ENCODE data around the gene TBX4. TPM values are rescaled to one million over a fixed set of nuclear protein-coding genes. Genes with fewer than 3 reads are reported as not detected.

The TBX4 gene
- total RNA-seq, 1 experiment from 2014 or later, result not detected

DNA sequence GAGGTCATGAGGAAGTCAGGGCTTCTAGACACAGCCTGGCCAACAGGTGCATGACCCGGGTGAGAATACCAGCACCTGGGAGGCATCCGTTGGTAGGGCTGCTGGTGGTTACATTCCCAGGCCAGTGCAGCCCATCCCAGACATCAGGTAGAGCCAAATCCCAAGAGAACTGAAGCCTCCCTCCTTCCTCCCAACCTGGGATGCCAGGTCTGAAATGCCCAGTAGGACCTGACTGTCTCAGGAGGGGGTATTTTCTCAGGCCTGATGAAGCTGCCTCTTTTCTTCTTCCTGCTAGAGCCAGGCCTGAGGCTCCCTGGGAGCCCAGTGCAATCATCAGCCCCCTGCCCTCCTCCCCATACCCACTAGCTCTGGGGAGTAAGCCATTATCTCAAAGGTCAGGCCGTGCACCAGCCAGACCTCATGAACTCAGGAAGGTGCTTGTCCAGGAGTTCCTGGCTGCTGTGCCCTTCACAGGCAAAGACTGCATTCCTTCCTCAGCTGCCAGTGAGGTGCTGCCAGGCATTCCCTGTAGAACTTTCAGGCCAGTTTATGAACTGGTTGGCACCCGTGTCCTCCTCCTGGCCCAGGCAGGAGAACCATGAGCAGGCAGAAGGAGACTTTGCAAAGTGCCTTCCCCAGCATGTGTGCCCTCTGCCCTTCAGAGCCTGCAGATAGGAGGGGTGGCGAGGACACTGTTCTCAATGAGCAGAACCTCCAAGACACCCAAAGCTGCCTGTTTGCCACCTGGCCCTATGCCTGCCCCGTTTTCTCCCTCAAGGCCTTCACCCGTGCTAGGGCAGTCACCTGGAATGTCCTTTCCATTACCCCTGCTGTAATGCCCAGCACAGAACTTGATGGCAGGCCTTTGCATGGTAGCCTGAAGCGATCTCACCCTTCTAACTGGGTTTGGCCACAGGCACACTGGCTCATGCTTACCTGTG, 45.0 kb upstream of the TBX4 start:
- H3K4me2 ChIP-seq (ENCODE audit: low read length), result no peak overlapping the region
- ChIA-PET CTCF (no interaction called here), POLR2A (ENCODE audit: unreplicated experiment) (no interaction called here)
- intact Hi-C loops (cut with micrococcal nuclease), result no loop called here
- H3F3A ChIP-seq (ENCODE audit: low read length, unreplicated experiment), result no peaks in the 10 kb centered on the region
- H3K9ac ChIP-seq (ENCODE audit: low read length), result no peak overlapping the region
- no peak for DNase-seq
- H3K27ac ChIP-seq (ENCODE audit: low read length), result no peak overlapping the region
- BruUV-seq (replicated peaks), result no TSS peak
- no peaks in the 10 kb centered on the region for H3K9me2 ChIP-seq (replicated peaks; ENCODE audit: low read length)
- no peaks in the 10 kb centered on the region for H3K9me3 ChIP-seq (ENCODE audit: low read length)
- ATAC-seq, result no peak
- no peak for TF ChIP-seq EZH2 (IDR thresholded peaks at IDR 0.05; ENCODE audit: low read length, unreplicated experiment)
- TF ChIP-seq, protein P1, sequence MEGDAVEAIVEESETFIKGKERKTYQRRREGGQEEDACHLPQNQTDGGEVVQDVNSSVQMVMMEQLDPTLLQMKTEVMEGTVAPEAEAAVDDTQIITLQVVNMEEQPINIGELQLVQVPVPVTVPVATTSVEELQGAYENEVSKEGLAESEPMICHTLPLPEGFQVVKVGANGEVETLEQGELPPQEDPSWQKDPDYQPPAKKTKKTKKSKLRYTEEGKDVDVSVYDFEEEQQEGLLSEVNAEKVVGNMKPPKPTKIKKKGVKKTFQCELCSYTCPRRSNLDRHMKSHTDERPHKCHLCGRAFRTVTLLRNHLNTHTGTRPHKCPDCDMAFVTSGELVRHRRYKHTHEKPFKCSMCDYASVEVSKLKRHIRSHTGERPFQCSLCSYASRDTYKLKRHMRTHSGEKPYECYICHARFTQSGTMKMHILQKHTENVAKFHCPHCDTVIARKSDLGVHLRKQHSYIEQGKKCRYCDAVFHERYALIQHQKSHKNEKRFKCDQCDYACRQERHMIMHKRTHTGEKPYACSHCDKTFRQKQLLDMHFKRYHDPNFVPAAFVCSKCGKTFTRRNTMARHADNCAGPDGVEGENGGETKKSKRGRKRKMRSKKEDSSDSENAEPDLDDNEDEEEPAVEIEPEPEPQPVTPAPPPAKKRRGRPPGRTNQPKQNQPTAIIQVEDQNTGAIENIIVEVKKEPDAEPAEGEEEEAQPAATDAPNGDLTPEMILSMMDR (conservative IDR thresholded peaks at IDR 0.05; ENCODE audit: low read depth, low read length), result no peak
- TF ChIP-seq EZH2phosphoT487 (IDR thresholded peaks at IDR 0.05; ENCODE audit: borderline replicate concordance, low read length), result no peak
- peaks cover 9% of the 10 kb centered on the region; the same call in 1 of the 2 replicates for H3K4me1 ChIP-seq (ENCODE audit: insufficient read depth, low read length)
- H2AFZ ChIP-seq (ENCODE audit: low read length), result no peak overlapping the region
- H3K4me3 ChIP-seq (ENCODE audit: low read length), result no peak overlapping the region
- H3K27me3 ChIP-seq (ENCODE audit: low read length), result no peaks in the 10 kb centered on the region
- H4K20me1 ChIP-seq (ENCODE audit: low read length), result no peaks in the 10 kb centered on the region
- no peaks in the 10 kb centered on the region for H3K36me3 ChIP-seq (ENCODE audit: low read depth, low read length)
- no peaks in the 10 kb centered on the region for H3K79me2 ChIP-seq (ENCODE audit: low read length)

DNA sequence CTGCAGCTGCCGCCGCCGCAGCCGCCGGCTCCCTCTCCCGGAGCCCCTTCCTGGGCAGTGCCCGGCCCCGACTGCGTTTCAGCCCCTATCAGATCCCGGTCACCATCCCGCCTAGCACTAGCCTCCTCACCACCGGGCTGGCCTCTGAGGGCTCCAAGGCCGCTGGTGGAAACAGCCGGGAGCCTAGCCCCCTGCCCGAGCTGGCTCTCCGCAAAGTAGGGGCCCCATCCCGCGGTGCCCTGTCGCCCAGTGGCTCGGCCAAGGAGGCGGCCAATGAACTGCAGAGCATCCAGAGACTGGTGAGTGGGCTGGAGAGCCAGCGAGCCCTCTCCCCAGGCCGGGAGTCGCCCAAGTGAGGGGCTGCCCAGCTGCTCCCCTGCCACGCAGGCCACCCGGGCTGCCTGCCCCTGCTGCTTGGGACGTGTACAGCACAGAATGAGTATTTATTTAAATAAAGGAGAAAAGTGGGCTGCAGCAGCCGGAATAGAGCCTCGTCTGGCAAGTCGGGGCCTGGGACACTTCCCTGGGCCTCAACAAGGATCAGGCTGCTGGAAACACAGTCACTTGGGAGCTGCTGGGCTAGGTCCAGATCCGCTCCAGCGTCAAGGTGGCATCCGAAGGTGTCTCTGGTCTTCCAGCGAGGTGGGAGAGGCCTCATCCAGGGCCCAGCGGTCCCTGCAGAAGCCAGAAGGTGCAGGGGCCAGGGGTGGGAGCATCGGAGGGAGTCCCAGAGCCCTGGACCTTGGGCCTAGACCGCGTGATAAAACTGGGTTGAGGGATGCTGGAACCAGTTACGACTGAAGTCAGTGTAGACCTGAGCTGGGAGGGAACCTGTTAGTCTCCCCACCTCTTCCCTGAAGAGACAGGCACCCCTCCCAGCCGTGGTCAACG, 43.8 kb upstream of the TBX4 start:
- Histone ChIP-seq H3K9me2 (replicated peaks; ENCODE audit: low read length) (no peaks in the 10 kb centered on the region), H3K4me3 (ENCODE audit: low read length) (peak overlapping the region; percentile 78), H3K27me3 (ENCODE audit: low read length) (no peaks in the 10 kb centered on the region), H3K4me1 (ENCODE audit: insufficient read depth, low read length) (peaks cover 16% of the 10 kb centered on the region), H3K9ac (ENCODE audit: low read length) (peak overlapping the region; percentile 78; the same call in 1 of the 2 replicates), H3K79me2 (ENCODE audit: low read length) (peaks cover 7% of the 10 kb centered on the region), H3K4me2 (ENCODE audit: low read length) (peak overlapping the region; percentile 99), H2AFZ (ENCODE audit: low read length) (peak overlapping the region; percentile 95; the same call in 1 of the 2 replicates), H3F3A (ENCODE audit: low read length, unreplicated experiment) (no peaks in the 10 kb centered on the region), H3K9me3 (ENCODE audit: low read length) (no peaks in the 10 kb centered on the region), H3K27ac (ENCODE audit: low read length) (no peak overlapping the region), H4K20me1 (ENCODE audit: low read length) (no peaks in the 10 kb centered on the region), H3K36me3 (ENCODE audit: low read depth, low read length) (no peaks in the 10 kb centered on the region)
- no peak for TF ChIP-seq EZH2phosphoT487 (IDR thresholded peaks at IDR 0.05; ENCODE audit: borderline replicate concordance, low read length)
- TF ChIP-seq EZH2 (IDR thresholded peaks at IDR 0.05; ENCODE audit: low read length, unreplicated experiment), result no peak
- TF ChIP-seq, protein P1 (conservative IDR thresholded peaks at IDR 0.05; ENCODE audit: low read depth, low read length), result no peak
- no TSS peak for BruUV-seq (replicated peaks)
- ChIA-PET POLR2A (ENCODE audit: unreplicated experiment) (no interaction called here), CTCF (interaction anchor here (1.1 kb wide), 1 partner anchor 8 kb away, joined by 7 read pairs; no protein-coding TSS in a partner anchor)
- intact Hi-C loops (cut with micrococcal nuclease), result loop anchor here (1.0 kb wide), 1 partner anchor 406 kb away; no protein-coding TSS in a partner anchor
- ATAC-seq, result no peak
- DNase-seq, result no peak

All from PC-3 (cell line).